Measurements from ENCODE around the gene BIN1.

- TF ChIP-seq REST (IDR thresholded peaks at IDR 0.05; ENCODE audit: insufficient read depth in 1 of 2, low read depth in 2 of 2, low read length in 2 of 2) = no peak
- TF ChIP-seq SIN3A (IDR thresholded peaks at IDR 0.05; ENCODE audit: borderline replicate concordance, insufficient read depth, low read length) = no peak
- no peak for TF ChIP-seq TAF1 (IDR thresholded peaks at IDR 0.05; ENCODE audit: borderline replicate concordance, insufficient read depth, low read length)
These were observed 430 bp downstream of the BIN1 start for GRCh38 chr2:127106457-127106990.

Data from PFSK-1 (cell line).